Upper lobe of left lung (tissue), 6 donors: ENCODE results near the gene UNKL. TPM values are rescaled to one million over a fixed set of nuclear protein-coding genes. Genes with fewer than 3 reads are reported as not detected.

Experiments
- ATAC-seq, 2 donors: fragments of 200-7000 bp; cut with Tn5 transposase; one replicate each; pipeline ENCODE4 v1.9.1; 2022; ENCODE audit warnings: mild to moderate bottlenecking in 2 of 2, moderate library complexity in 2 of 2; ENCODE audit not compliant: low FRiP score in 2 of 2
- DNase-seq, 2 donors: peaks; one replicate each; pipeline ENCODE4 v3.0.0-alpha.2; 2019 to 2020
- H3K27ac ChIP-seq, 4 donors: fragments of 200-600 bp; sonication (generic); one replicate each; pipeline ENCODE4 v1.5.1; 2016 to 2019
- H3K27me3 ChIP-seq, 4 donors: fragments of 200-600 bp; sonication (generic); one replicate each; pipeline ENCODE4 v1.5.1; 2017 to 2019
- H3K36me3 ChIP-seq, 4 donors: fragments of 200-600 bp; sonication (generic); one replicate each; pipeline ENCODE4 v1.5.1; 2016 to 2019
- H3K4me1 ChIP-seq, 4 donors: fragments of 200-600 bp; sonication (generic); one replicate each; pipeline ENCODE4 v1.5.1; 2018 to 2019
- H3K4me3 ChIP-seq, 4 donors: fragments of 200-600 bp; sonication (generic); one replicate each; pipeline ENCODE4 v1.5.1; 2017 to 2019; ENCODE audit warnings: mild to moderate bottlenecking in 2 of 4, moderate library complexity in 1 of 4
- H3K9me3 ChIP-seq, 4 donors: fragments of 200-600 bp; sonication (generic); one replicate each; pipeline ENCODE4 v1.5.1; 2018 to 2019
- CTCF ChIP-seq, 6 experiments: fragments of 450-650 bp in 4 of 6; fragments of 200-600 bp in 2 of 6; sonication (generic) in 2 of 6; IDR thresholded peaks; one replicate each; pipeline ENCODE4 v1.5.1; 2016 to 2019; ENCODE audit warnings: antibody characterized with exemption in 6 of 6
- EP300 ChIP-seq, 4 donors: sonication (generic); formaldehyde crosslinking; IDR thresholded peaks; one replicate each; pipeline ENCODE4 v1.5.1; 2017; ENCODE audit warnings: antibody characterized with exemption in 4 of 4, control low read depth in 2 of 4
- POLR2A ChIP-seq, 4 donors: fragments of 450-650 bp; IDR thresholded peaks; one replicate each; pipeline ENCODE4 v1.5.1; 2016 to 2017; ENCODE audit warnings: antibody characterized with exemption in 4 of 4, mild to moderate bottlenecking in 2 of 4
- POLR2AphosphoS5 ChIP-seq, 2 donors: sonication (generic); formaldehyde crosslinking; IDR thresholded peaks; one replicate each; pipeline ENCODE4 v1.5.1; 2017; ENCODE audit warnings: antibody characterized with exemption in 2 of 2
- WGBS, 2 donors: methylation state at CpG; one replicate each; pipeline ENCODE4 v1.1.5; 2017 to 2018; 5-methylcytosine and 5-hydroxymethylcytosine counted together
- total RNA-seq, 6 donors: library from RNA; depleted of rRNA in 4 of 6; stranded (reverse); fragments of >200 nt in 4 of 6; gene quantifications; one replicate each; pipeline versions ENCODE4 v1.1.0 to v1.2.1, GENCODE V29; 2016 to 2021
- donor health status: DM: no; HTN: no; CAD: no; lungs with moderate emphysema.
- donor health status: DM: no; HTN: yes; CAD: no; lungs with severe emphysema.

Gene UNKL
- total RNA-seq = 10 to 100 TPM in 5 of 6 donors, 1 to 10 TPM in 1; 7.6 to 83.8 (median 28.0) TPM

GRCh38 chr16:1414532-1415260, at the start of gene UNKL:
UNKL (minus strand) TSS chr16:1414704; CDS start chr16:1414691, 13 bp downstream.
- 7 to 13% methylated on average over 6 to 10 of the region's 72 CpGs for WGBS, 2 donors
- H3K27me3 ChIP-seq = no peaks in the 10 kb centered on the region
- no peaks in the 10 kb centered on the region for H3K9me3 ChIP-seq
- TF ChIP-seq EP300 (IDR thresholded peaks at IDR 0.05) (no peak), POLR2AphosphoS5 (IDR thresholded peaks at IDR 0.05) (no peak), CTCF (IDR thresholded peaks at IDR 0.05) (no peak), POLR2A (IDR thresholded peaks at IDR 0.05) (peak in 1 of 4 donors; percentile 21)
- H3K27ac ChIP-seq = peak within 1 kb of the TSS; percentile 89 to 95 (median 92)
- H3K36me3 ChIP-seq = peaks cover 0 to 20% (median 10%) of the 10 kb centered on the region in 4 donors
- peaks cover 15 to 49% (median 21%) of the 10 kb centered on the region in 4 donors for H3K4me1 ChIP-seq
- ATAC-seq = peak; percentile 57 to 71
- DNase-seq = peak; percentile 74 to 98
- peak within 1 kb of the TSS; percentile 94 to 99 (median 96) for H3K4me3 ChIP-seq

GRCh38 chr16:1461146-1461545, 46.6 kb upstream of the UNKL start:
- no peaks in the 10 kb centered on the region for H3K27me3 ChIP-seq
- ATAC-seq = no peak
- H3K4me1 ChIP-seq = no peaks in the 10 kb centered on the region
- H3K27ac ChIP-seq = no peak overlapping the region
- peak in 1 of 2 donors; percentile 68 for DNase-seq
- no peak for TF ChIP-seq POLR2AphosphoS5 (IDR thresholded peaks at IDR 0.05)
- TF ChIP-seq EP300 (IDR thresholded peaks at IDR 0.05) = no peak
- no peak for TF ChIP-seq CTCF (IDR thresholded peaks at IDR 0.05)
- TF ChIP-seq POLR2A (IDR thresholded peaks at IDR 0.05) = no peak
- no peaks in the 10 kb centered on the region for H3K9me3 ChIP-seq
- H3K36me3 ChIP-seq = peaks cover 9 to 72% (median 48%) of the 10 kb centered on the region in 4 donors
- no peak overlapping the region for H3K4me3 ChIP-seq
- 87 to 94% methylated on average over 12 to 24 of the region's 24 CpGs for WGBS, 2 donors

GRCh38 chr16:1460602-1461138, 46.2 kb upstream of the UNKL start:
- 90 to 100% methylated on average over 5 to 20 of the region's 30 CpGs for WGBS, 2 donors

GRCh38 chr16:1459967-1460366, 45.5 kb upstream of the UNKL start:
- ATAC-seq (no peak), DNase-seq (peak in 1 of 2 donors; percentile 22)
- Histone ChIP-seq H3K27ac (no peak overlapping the region), H3K9me3 (no peaks in the 10 kb centered on the region), H3K36me3 (peaks cover 12 to 78% (median 60%) of the 10 kb centered on the region in 4 donors), H3K4me1 (no peaks in the 10 kb centered on the region), H3K4me3 (no peak overlapping the region), H3K27me3 (no peaks in the 10 kb centered on the region)
- TF ChIP-seq POLR2A (IDR thresholded peaks at IDR 0.05) (no peak), CTCF (IDR thresholded peaks at IDR 0.05) (no peak), POLR2AphosphoS5 (IDR thresholded peaks at IDR 0.05) (no peak), EP300 (IDR thresholded peaks at IDR 0.05) (no peak)
- WGBS, 2 donors = 84 to 86% methylated on average over 9 to 10 of the region's 10 CpGs

More at GRCh38 chr16:1460602-1461138, 46.2 kb upstream of the UNKL start:
- Histone ChIP-seq H3K36me3 (peaks cover 9 to 74% (median 53%) of the 10 kb centered on the region in 4 donors), H3K4me3 (no peak overlapping the region), H3K27me3 (no peaks in the 10 kb centered on the region), H3K27ac (no peak overlapping the region), H3K4me1 (no peaks in the 10 kb centered on the region), H3K9me3 (no peaks in the 10 kb centered on the region)
- DNase-seq (peak in 1 of 2 donors; percentile 80), ATAC-seq (no peak)
- no peak for TF ChIP-seq CTCF (IDR thresholded peaks at IDR 0.05)
- no peak for TF ChIP-seq EP300 (IDR thresholded peaks at IDR 0.05)
- TF ChIP-seq POLR2A (IDR thresholded peaks at IDR 0.05) = no peak
- no peak for TF ChIP-seq POLR2AphosphoS5 (IDR thresholded peaks at IDR 0.05)
